ENCODE results near the gene RNASE11. TPM values are rescaled to one million over a fixed set of nuclear protein-coding genes. Genes with fewer than 3 reads are reported as not detected.

Gene RNASE11
- total RNA-seq, 4 donors from 2014 or later = not detected

GRCh38 chr14:20548414-20549158 is 39.2 kb downstream of the RNASE11 start:
- Histone ChIP-seq H3K4me1 (no peaks in the 10 kb centered on the region), H3K9me3 (no peaks in the 10 kb centered on the region), H3K27me3 (no peaks in the 10 kb centered on the region), H3K4me3 (no peak overlapping the region), H3K27ac (replicated peaks in 1 of 4) (no peak overlapping the region), H3K36me3 (no peaks in the 10 kb centered on the region)
- TF ChIP-seq POLR2AphosphoS5 (IDR thresholded peaks at IDR 0.05) (no peak), CTCF (IDR thresholded peaks at IDR 0.05) (no peak), EP300 (IDR thresholded peaks at IDR 0.05) (no peak), POLR2A (IDR thresholded peaks at IDR 0.05; ENCODE audit: low read depth) (no peak)
- 79% methylated on average over 10 of the region's 10 CpGs for WGBS
- DNase-seq (ENCODE audit: extremely low spot score) = peak; percentile 45
- intact Hi-C loops (cut with DNase I) = no loop called here

GRCh38 chr14:20546877-20547276 is 40.9 kb downstream of the RNASE11 start:
- intact Hi-C loops (cut with DNase I) = no loop called here
- H3K36me3 ChIP-seq = no peaks in the 10 kb centered on the region
- WGBS = 49% methylated on average over 3 of the region's 3 CpGs
- H3K27ac ChIP-seq (replicated peaks in 1 of 4) = no peak overlapping the region
- no peaks in the 10 kb centered on the region for H3K9me3 ChIP-seq
- TF ChIP-seq EP300 (IDR thresholded peaks at IDR 0.05) (no peak), POLR2A (IDR thresholded peaks at IDR 0.05; ENCODE audit: low read depth) (no peak), POLR2AphosphoS5 (IDR thresholded peaks at IDR 0.05) (no peak), CTCF (IDR thresholded peaks at IDR 0.05) (no peak)
- H3K4me3 ChIP-seq = no peak overlapping the region
- peak; percentile 53 for DNase-seq (ENCODE audit: extremely low spot score)
- no peaks in the 10 kb centered on the region for H3K4me1 ChIP-seq
- H3K27me3 ChIP-seq = no peaks in the 10 kb centered on the region

GRCh38 chr14:20539906-20540305 is 47.9 kb downstream of the RNASE11 start:
- intact Hi-C loops (cut with DNase I) = no loop called here
- WGBS = 61% methylated on average over 4 of the region's 4 CpGs

More at GRCh38 chr14:20539906-20540305, 47.9 kb downstream of the RNASE11 start:
- H3K27me3 ChIP-seq = no peaks in the 10 kb centered on the region
- H3K36me3 ChIP-seq = no peaks in the 10 kb centered on the region
- no peak overlapping the region for H3K27ac ChIP-seq (replicated peaks in 1 of 4)
- no peaks in the 10 kb centered on the region for H3K9me3 ChIP-seq
- no peak overlapping the region for H3K4me3 ChIP-seq
- H3K4me1 ChIP-seq = no peaks in the 10 kb centered on the region
- DNase-seq (ENCODE audit: extremely low spot score) = peak; percentile 57
- no peak for TF ChIP-seq POLR2A (IDR thresholded peaks at IDR 0.05; ENCODE audit: low read depth)
- TF ChIP-seq POLR2AphosphoS5 (IDR thresholded peaks at IDR 0.05) = no peak
- TF ChIP-seq CTCF (IDR thresholded peaks at IDR 0.05) = no peak
- TF ChIP-seq EP300 (IDR thresholded peaks at IDR 0.05) = no peak

Other genes with a start within 250 kb of the RNASE11 start
- gene PARP2, start 244.4 kb downstream of the RNASE11 start, total RNA-seq = 10 to 100 TPM in 2 of 4 donors, 1 to 10 TPM in 2; 5.8 to 17.4 (median 8.9) TPM
- gene TEP1, start 174.5 kb downstream of the RNASE11 start, total RNA-seq = 10 to 100 TPM; 17.2 to 28.8 (median 22.9) TPM
- under 1 TPM; 0.50 to 0.92 (median 0.77) TPM for gene KLHL33, start 151.8 kb downstream of the RNASE11 start, total RNA-seq
- gene OSGEP, start 133.2 kb downstream of the RNASE11 start, total RNA-seq = 10 to 100 TPM; 23.5 to 36.8 (median 24.8) TPM
- 100 to 1,000 TPM; 101 to 105 (median 104) TPM for gene APEX1, start 132.8 kb downstream of the RNASE11 start, total RNA-seq
- gene PIP4P1, start 126.6 kb downstream of the RNASE11 start, total RNA-seq = 10 to 100 TPM; 18.7 to 27.9 (median 24.5) TPM
- 10 to 100 TPM in 3 of 4 donors, 1 to 10 TPM in 1; 4.2 to 85.2 (median 14.2) TPM for gene PNP, start 118.6 kb downstream of the RNASE11 start, total RNA-seq
- gene RNASE10, start 82.5 kb downstream of the RNASE11 start, total RNA-seq = not detected
- gene RNASE9, start 27.0 kb downstream of the RNASE11 start, total RNA-seq = not detected
- not detected for gene RNASE12, start 3.4 kb upstream of the RNASE11 start, total RNA-seq
- gene OR6S1, start 53.7 kb upstream of the RNASE11 start, total RNA-seq = not detected
- 100 to 1,000 TPM in 1 of 4 donors, 10 to 100 TPM in 3; 61.9 to 107 (median 82.9) TPM for gene RNASE4, start 96.6 kb upstream of the RNASE11 start, total RNA-seq
- gene ANG, start 100.8 kb upstream of the RNASE11 start, total RNA-seq = 10 to 100 TPM; 13.7 to 30.6 (median 19.8) TPM
- not detected for gene EDDM3A, start 157.9 kb upstream of the RNASE11 start, total RNA-seq
- not detected for gene EDDM3B, start 180.4 kb upstream of the RNASE11 start, total RNA-seq
- gene RNASE6, start 193.3 kb upstream of the RNASE11 start, total RNA-seq = 10 to 100 TPM in 1 of 4 donors, 1 to 10 TPM in 3; 5.2 to 23.9 (median 8.0) TPM
- gene RNASE1, start 214.8 kb upstream of the RNASE11 start, total RNA-seq = 100 to 1,000 TPM; 270 to 766 (median 341) TPM